HepG2 (cell line): Measurements from ENCODE around the gene RBM19. TPM values are rescaled to one million over a fixed set of nuclear protein-coding genes. Genes with fewer than 3 reads are reported as not detected.
A peak's percentile ranks its signal among the peaks of the same experiment; 100 is the strongest.

Experiments
- CBX1 ChIP-seq: IDR thresholded peaks from one replicate; pipeline ENCODE4 v1.6.1; 2016; ENCODE audit warnings: antibody characterized with exemption, low read depth
- KDM3A ChIP-seq: IDR thresholded peaks from 2 replicates; pipeline ENCODE4 v1.6.1; 2018; ENCODE audit warnings: low read depth, missing compliant biosample characterization
- MAFK ChIP-seq, 2 experiments: IDR thresholded peaks in 1 of 2; conservative IDR thresholded peaks in 1 of 2; 2 replicates each; pipeline ENCODE4 v1.6.1; 2011; ENCODE audit warnings: improper control_type of control experiment in 2 of 2, low read length in 2 of 2
- SALL1 ChIP-seq: sonication (generic); formaldehyde crosslinking; IDR thresholded peaks from 2 replicates; pipeline ENCODE4 v1.8.0; 2022; ENCODE audit warnings: mild to moderate bottlenecking, missing genetic modification reagents
- SIN3A ChIP-seq: IDR thresholded peaks from 2 replicates; pipeline ENCODE4 v1.6.1; 2011; ENCODE audit warnings: low read depth, mild to moderate bottlenecking, control low read depth, low read length, borderline replicate concordance
- ZNF687 ChIP-seq: sonication (generic); formaldehyde crosslinking; IDR thresholded peaks from 2 replicates; pipeline ENCODE4 v1.5.1; 2020; ENCODE audit warnings: mild to moderate bottlenecking, missing genetic modification reagents, moderate library complexity
- polyA plus RNA-seq, 8 experiments: library from polyadenylated mRNA; depleted of rRNA in 3 of 8; stranded (reverse) in 7 of 8; unstranded in 1 of 8; fragments of >200 nt; fragmentation: Illumina TruSeq in 4 of 8; extraction: Trizol in 4 of 8; gene quantifications; 2 replicates each; pipeline versions ENCODE4 v1.2.1 to v1.2.3, GENCODE V29; 2011 to 2016; ENCODE audit warnings: low read depth in 4 of 8, missing spikeins in 1 of 8, mixed read lengths in 1 of 8; ENCODE audit not compliant: insufficient read depth in 1 of 8
- total RNA-seq, 5 experiments: library from RNA; depleted of rRNA; stranded (reverse); fragments of >200 nt; fragmentation: Illumina TruSeq; extraction: Trizol; gene quantifications; 2 replicates each; pipeline ENCODE4 v1.2.3, GENCODE V29; 2016; ENCODE audit warnings: low read depth in 1 of 5
- TF ChIP-seq, protein P1 (sequence below): sonication (generic); formaldehyde crosslinking; IDR thresholded peaks from 2 replicates; pipeline ENCODE4 v1.5.0; 2020; ENCODE audit warnings: mild to moderate bottlenecking, missing genetic modification reagents, borderline replicate concordance
- TF ChIP-seq, protein P2 (sequence below): sonication (generic); formaldehyde crosslinking; conservative IDR thresholded peaks from 2 replicates; pipeline ENCODE4 v1.5.0; 2020; ENCODE audit warnings: missing genetic modification reagents

The RBM19 gene
- total and polyA plus RNA-seq, 2 of the 13 experiments (the other 11 are each of a cell fraction or from before 2014, with no cell fraction given) = 19.3 to 32.2 TPM

- TF ChIP-seq SALL1 (CRISPR knock-in tag) (peak; percentile 51), MAFK (conservative IDR thresholded peaks at IDR 0.05 in 1 of 2, IDR thresholded peaks at IDR 0.05 in 1 of 2; ENCODE audit: low read length in 2 of 2) (no peak), SIN3A (no peak), ZNF687 (CRISPR knock-in tag) (peak; percentile 37; the same call in 1 of the 2 replicates), CBX1 (no peak), KDM3A (CRISPR knock-in tag) (no peak)
- TF ChIP-seq, protein P1, sequence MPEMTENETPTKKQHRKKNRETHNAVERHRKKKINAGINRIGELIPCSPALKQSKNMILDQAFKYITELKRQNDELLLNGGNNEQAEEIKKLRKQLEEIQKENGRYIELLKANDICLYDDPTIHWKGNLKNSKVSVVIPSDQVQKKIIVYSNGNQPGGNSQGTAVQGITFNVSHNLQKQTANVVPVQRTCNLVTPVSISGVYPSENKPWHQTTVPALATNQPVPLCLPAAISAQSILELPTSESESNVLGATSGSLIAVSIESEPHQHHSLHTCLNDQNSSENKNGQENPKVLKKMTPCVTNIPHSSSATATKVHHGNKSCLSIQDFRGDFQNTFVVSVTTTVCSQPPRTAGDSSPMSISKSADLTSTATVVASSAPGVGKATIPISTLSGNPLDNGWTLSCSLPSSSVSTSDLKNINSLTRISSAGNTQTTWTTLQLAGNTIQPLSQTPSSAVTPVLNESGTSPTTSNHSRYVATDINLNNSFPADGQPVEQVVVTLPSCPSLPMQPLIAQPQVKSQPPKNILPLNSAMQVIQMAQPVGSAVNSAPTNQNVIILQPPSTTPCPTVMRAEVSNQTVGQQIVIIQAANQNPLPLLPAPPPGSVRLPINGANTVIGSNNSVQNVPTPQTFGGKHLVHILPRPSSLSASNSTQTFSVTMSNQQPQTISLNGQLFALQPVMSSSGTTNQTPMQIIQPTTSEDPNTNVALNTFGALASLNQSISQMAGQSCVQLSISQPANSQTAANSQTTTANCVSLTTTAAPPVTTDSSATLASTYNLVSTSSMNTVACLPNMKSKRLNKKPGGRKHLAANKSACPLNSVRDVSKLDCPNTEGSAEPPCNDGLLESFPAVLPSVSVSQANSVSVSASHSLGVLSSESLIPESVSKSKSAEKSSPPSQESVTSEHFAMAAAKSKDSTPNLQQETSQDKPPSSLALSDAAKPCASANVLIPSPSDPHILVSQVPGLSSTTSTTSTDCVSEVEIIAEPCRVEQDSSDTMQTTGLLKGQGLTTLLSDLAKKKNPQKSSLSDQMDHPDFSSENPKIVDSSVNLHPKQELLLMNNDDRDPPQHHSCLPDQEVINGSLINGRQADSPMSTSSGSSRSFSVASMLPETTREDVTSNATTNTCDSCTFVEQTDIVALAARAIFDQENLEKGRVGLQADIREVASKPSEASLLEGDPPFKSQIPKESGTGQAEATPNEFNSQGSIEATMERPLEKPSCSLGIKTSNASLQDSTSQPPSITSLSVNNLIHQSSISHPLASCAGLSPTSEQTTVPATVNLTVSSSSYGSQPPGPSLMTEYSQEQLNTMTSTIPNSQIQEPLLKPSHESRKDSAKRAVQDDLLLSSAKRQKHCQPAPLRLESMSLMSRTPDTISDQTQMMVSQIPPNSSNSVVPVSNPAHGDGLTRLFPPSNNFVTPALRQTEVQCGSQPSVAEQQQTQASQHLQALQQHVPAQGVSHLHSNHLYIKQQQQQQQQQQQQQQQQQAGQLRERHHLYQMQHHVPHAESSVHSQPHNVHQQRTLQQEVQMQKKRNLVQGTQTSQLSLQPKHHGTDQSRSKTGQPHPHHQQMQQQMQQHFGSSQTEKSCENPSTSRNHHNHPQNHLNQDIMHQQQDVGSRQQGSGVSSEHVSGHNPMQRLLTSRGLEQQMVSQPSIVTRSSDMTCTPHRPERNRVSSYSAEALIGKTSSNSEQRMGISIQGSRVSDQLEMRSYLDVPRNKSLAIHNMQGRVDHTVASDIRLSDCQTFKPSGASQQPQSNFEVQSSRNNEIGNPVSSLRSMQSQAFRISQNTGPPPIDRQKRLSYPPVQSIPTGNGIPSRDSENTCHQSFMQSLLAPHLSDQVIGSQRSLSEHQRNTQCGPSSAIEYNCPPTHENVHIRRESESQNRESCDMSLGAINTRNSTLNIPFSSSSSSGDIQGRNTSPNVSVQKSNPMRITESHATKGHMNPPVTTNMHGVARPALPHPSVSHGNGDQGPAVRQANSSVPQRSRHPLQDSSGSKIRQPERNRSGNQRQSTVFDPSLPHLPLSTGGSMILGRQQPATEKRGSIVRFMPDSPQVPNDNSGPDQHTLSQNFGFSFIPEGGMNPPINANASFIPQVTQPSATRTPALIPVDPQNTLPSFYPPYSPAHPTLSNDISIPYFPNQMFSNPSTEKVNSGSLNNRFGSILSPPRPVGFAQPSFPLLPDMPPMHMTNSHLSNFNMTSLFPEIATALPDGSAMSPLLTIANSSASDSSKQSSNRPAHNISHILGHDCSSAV (CRISPR knock-in tag) = no peak
- TF ChIP-seq, protein P2, sequence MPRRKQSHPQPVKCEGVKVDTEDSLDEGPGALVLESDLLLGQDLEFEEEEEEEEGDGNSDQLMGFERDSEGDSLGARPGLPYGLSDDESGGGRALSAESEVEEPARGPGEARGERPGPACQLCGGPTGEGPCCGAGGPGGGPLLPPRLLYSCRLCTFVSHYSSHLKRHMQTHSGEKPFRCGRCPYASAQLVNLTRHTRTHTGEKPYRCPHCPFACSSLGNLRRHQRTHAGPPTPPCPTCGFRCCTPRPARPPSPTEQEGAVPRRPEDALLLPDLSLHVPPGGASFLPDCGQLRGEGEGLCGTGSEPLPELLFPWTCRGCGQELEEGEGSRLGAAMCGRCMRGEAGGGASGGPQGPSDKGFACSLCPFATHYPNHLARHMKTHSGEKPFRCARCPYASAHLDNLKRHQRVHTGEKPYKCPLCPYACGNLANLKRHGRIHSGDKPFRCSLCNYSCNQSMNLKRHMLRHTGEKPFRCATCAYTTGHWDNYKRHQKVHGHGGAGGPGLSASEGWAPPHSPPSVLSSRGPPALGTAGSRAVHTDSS (CRISPR knock-in tag) = no peak
These were observed 184.5 kb downstream of the RBM19 start (continued) for GRCh38 chr12:113781415-113782198.
